Measurements from ENCODE around the gene PLPP4. TPM values are rescaled to one million over a fixed set of nuclear protein-coding genes. Genes with fewer than 3 reads are reported as not detected.
A peak's percentile ranks its signal among the peaks of the same experiment; 100 is the strongest.

Gene PLPP4
- total and polyA plus RNA-seq, 3 donors from 2014 or later: 12.6 to 65.8 (median 21.9) TPM

DNA sequence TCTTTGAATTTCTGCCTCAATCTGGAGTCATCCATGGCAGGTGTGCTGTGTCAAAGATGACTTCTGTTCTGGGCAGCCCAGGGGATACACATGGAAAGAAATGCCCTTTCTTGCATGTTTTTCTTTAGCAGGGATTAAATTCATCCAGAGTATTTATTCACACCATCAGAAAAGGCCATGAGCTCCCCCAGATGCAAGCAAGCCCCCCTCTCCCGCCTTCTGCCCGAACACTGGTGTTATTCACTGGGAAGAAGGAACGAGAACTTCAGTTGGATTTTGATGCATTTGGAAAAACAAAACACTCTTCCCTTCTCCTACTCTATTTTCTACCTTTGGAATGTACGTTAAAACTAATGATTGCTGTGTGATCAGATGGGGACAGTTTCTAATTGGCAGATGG is 1.4 kb downstream of the PLPP4 start:
- DNase-seq: no peak

DNA sequence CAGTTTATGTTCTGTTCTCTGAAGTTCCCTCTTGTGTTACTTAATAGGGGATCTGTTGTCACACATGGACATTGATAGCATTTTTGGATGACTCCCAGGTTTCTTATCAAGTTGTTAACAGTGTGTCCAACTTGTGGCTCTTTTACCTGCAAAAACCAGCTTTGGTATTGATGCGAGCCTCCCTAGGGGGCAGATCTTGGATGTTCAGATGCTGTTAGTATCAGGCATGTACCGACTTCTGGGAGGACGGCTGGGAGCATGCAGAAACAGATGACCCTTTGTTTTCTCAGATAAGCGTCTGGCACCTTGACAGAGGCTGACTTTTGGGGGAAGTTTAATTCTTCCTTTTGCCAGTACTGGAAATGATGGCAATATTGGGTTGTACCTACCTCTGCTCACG is 2.2 kb downstream of the PLPP4 start:
- DNase-seq: peak; percentile 90
- WGBS, 2 donors: 54 to 64% methylated on average over 5 of the region's 5 CpGs
- Histone ChIP-seq H3K4me3 (no peak overlapping the region), H3K36me3 (ENCODE audit: low read depth, missing control alignments) (no peaks in the 10 kb centered on the region), H3K9me3 (no peaks in the 10 kb centered on the region), H3K27me3 (no peaks in the 10 kb centered on the region), H3K4me1 (peaks cover 20% of the 10 kb centered on the region), H3K27ac (no peak overlapping the region)
- TF ChIP-seq, protein P1, sequence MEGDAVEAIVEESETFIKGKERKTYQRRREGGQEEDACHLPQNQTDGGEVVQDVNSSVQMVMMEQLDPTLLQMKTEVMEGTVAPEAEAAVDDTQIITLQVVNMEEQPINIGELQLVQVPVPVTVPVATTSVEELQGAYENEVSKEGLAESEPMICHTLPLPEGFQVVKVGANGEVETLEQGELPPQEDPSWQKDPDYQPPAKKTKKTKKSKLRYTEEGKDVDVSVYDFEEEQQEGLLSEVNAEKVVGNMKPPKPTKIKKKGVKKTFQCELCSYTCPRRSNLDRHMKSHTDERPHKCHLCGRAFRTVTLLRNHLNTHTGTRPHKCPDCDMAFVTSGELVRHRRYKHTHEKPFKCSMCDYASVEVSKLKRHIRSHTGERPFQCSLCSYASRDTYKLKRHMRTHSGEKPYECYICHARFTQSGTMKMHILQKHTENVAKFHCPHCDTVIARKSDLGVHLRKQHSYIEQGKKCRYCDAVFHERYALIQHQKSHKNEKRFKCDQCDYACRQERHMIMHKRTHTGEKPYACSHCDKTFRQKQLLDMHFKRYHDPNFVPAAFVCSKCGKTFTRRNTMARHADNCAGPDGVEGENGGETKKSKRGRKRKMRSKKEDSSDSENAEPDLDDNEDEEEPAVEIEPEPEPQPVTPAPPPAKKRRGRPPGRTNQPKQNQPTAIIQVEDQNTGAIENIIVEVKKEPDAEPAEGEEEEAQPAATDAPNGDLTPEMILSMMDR (IDR thresholded peaks at IDR 0.05): no peak
- no peak for TF ChIP-seq POLR2A (IDR thresholded peaks at IDR 0.05)
- intact Hi-C loops (cut with DNase I; ENCODE audit: low total_unique reads): no loop called here

More for the DNA sequence above, 1.4 kb downstream of the PLPP4 start:
- Histone ChIP-seq H3K27ac (no peak overlapping the region), H3K36me3 (ENCODE audit: low read depth, missing control alignments) (no peaks in the 10 kb centered on the region), H3K4me1 (peaks cover 20% of the 10 kb centered on the region), H3K27me3 (no peaks in the 10 kb centered on the region), H3K4me3 (peak overlapping the region in 1 of 2 donors; percentile 81), H3K9me3 (no peaks in the 10 kb centered on the region)
- TF ChIP-seq POLR2A (IDR thresholded peaks at IDR 0.05): no peak
- TF ChIP-seq, protein P1 (IDR thresholded peaks at IDR 0.05): no peak
- 52 to 58% methylated on average over 4 of the region's 4 CpGs for WGBS, 2 donors
- intact Hi-C loops (cut with DNase I; ENCODE audit: low total_unique reads): no loop called here

DNA sequence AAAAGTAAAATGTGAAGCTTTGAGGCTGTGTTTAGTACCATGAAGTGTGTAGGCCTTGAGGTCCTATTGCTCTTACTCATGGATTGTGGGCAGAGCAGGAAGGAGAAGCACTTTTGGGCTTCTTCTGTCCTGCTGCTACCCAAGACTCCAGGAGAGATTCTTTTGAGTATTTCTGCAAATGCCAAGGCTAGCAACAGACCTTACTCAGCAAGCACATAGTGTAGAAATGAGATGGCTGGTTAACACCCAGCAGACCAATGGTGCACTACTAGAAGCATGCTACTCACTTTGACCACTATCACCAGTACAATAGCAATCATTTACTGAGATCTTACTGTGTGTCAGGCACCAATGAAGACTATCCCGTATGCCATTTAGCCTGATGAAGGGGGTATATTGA is 3.2 kb downstream of the PLPP4 start:
- no peak overlapping the region for H3K4me3 ChIP-seq
- 92 to 93% methylated on average over 1 of the region's 1 CpG for WGBS, 2 donors
- H3K36me3 ChIP-seq (ENCODE audit: low read depth, missing control alignments): no peaks in the 10 kb centered on the region
- H3K27ac ChIP-seq: no peak overlapping the region
- no peaks in the 10 kb centered on the region for H3K9me3 ChIP-seq
- peaks cover 20% of the 10 kb centered on the region for H3K4me1 ChIP-seq
- TF ChIP-seq, protein P1 (IDR thresholded peaks at IDR 0.05): no peak
- no peak for TF ChIP-seq POLR2A (IDR thresholded peaks at IDR 0.05)
- no peaks in the 10 kb centered on the region for H3K27me3 ChIP-seq
- intact Hi-C loops (cut with DNase I; ENCODE audit: low total_unique reads): no loop called here
- DNase-seq: no peak

DNA sequence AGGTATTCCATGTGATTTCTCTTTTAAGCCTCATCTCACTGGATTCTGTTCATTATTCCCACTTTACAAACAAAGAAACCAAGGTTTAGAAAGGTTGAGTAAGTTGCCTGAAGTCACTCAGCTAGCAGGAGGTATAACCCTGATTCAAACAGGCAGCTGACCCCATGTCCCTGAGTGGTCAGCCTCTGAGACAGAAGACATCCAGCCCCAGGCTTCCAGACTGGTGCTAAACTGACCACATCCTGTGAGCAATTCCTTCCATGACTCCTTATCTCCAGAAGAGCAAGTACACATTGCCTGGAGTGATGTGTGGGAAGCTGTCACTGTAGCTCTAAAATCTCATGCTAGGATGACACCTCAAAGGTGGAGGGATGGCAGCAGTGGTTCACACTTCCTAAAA is 3.7 kb downstream of the PLPP4 start:
- no peaks in the 10 kb centered on the region for H3K27me3 ChIP-seq

More for the DNA sequence above, 3.7 kb downstream of the PLPP4 start:
- Histone ChIP-seq H3K4me1 (peaks cover 17% of the 10 kb centered on the region), H3K27ac (no peak overlapping the region), H3K4me3 (no peak overlapping the region), H3K36me3 (ENCODE audit: low read depth, missing control alignments) (no peaks in the 10 kb centered on the region), H3K9me3 (no peaks in the 10 kb centered on the region)
- TF ChIP-seq, protein P1 (IDR thresholded peaks at IDR 0.05): no peak
- no peak for TF ChIP-seq POLR2A (IDR thresholded peaks at IDR 0.05)
- no peak for DNase-seq
- intact Hi-C loops (cut with DNase I; ENCODE audit: low total_unique reads): no loop called here
